ENCODE results near the gene TACC2. TPM values are rescaled to one million over a fixed set of nuclear protein-coding genes. Genes with fewer than 3 reads are reported as not detected.

Gene TACC2
- total RNA-seq, 6 experiments from 2014 or later: 16.2 to 21.1 (median 18.8) TPM

GRCh38 chr10:122116331-122116730 is 127.4 kb downstream of the TACC2 start:
- no peak for ATAC-seq
- no peaks in the 10 kb centered on the region for H3K9me3 ChIP-seq
- no peak overlapping the region for H3K27ac ChIP-seq
- peaks cover 0 to 11% (median 0%) of the 10 kb centered on the region in 4 donors for H3K4me1 ChIP-seq
- intact Hi-C loops (cut with DNase I): loop anchor here (10.0 kb wide), 1 partner anchor 62 kb away; no protein-coding TSS in a partner anchor
- no peaks in the 10 kb centered on the region for H3K27me3 ChIP-seq
- no peak for TF ChIP-seq CTCF (IDR thresholded peaks at IDR 0.05)
- no peak for TF ChIP-seq POLR2A (IDR thresholded peaks at IDR 0.05)
- no peak overlapping the region for H3K4me3 ChIP-seq
- H3K36me3 ChIP-seq: no peaks in the 10 kb centered on the region
- 80% methylated on average over 5 of the region's 5 CpGs for WGBS (ENCODE audit: insufficient coverage, low coverage, low lambda C conversion rate, missing lambda C conversion rate)
- DNase-seq: no peak

DNA sequence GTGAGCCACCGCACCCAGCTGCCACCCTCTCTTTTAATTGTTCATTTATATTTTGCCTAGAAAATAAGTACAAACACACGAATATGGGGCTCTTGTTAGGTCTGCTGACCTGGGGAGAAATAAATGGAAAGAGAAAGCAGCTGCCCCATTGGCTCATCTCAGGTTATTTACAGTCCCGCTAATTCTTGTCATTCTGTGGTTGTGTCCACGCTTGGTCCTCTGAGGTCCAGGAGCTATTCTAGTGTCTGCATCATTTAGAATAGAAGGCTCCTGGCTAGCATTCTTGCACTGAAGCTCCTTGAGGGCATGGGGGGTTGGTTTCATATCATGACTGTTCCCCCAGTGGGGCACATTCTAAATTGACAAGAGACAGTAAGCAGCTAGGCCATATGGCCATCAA is 128.5 kb downstream of the TACC2 start:
- intact Hi-C loops (cut with DNase I): loop anchor here (10.0 kb wide), 1 partner anchor 63 kb away; no protein-coding TSS in a partner anchor
- ATAC-seq (no peak), DNase-seq (no peak)
- Histone ChIP-seq H3K4me1 (peaks cover 0 to 5% (median 0%) of the 10 kb centered on the region in 4 donors), H3K36me3 (no peaks in the 10 kb centered on the region), H3K27me3 (no peaks in the 10 kb centered on the region), H3K4me3 (no peak overlapping the region), H3K9me3 (no peaks in the 10 kb centered on the region), H3K27ac (no peak overlapping the region)
- no peak for TF ChIP-seq CTCF (IDR thresholded peaks at IDR 0.05)
- no peak for TF ChIP-seq POLR2A (IDR thresholded peaks at IDR 0.05)
- 82% methylated on average over 3 of the region's 4 CpGs for WGBS (ENCODE audit: insufficient coverage, low coverage, low lambda C conversion rate, missing lambda C conversion rate)

- TF ChIP-seq CTCF (IDR thresholded peaks at IDR 0.05): no peak
- TF ChIP-seq POLR2A (IDR thresholded peaks at IDR 0.05): no peak
- 74% methylated on average over 9 of the region's 22 CpGs for WGBS (ENCODE audit: insufficient coverage, low coverage, low lambda C conversion rate, missing lambda C conversion rate)
- intact Hi-C loops (cut with DNase I): no loop called here
- Histone ChIP-seq H3K36me3 (no peaks in the 10 kb centered on the region), H3K27ac (no peak overlapping the region), H3K4me1 (no peaks in the 10 kb centered on the region), H3K4me3 (no peak overlapping the region), H3K9me3 (no peaks in the 10 kb centered on the region), H3K27me3 (no peaks in the 10 kb centered on the region)
- ATAC-seq: no peak
- no peak for DNase-seq
Measured at GRCh38 chr10:122120008-122120744, 131.2 kb downstream of the TACC2 start.

DNA sequence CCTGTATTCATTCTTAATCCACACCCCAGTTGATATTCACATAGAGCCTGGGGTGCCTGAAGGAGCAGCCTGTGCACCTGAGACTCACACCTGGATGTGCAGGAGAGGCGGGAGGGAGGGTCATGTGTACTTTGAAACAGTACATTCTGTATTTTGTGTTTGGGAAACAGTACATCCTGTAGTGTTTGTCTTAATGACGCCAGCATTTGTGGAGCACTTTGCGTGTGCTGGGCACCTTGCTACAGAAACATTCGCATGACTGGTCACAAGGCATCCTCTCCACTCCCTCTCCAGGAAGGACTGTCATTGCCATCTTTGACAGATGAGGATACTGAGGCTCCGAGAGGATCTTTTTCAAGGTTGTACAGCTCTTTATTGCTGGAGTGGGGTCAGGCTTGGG is 132.1 kb downstream of the TACC2 start:
- H3K9me3 ChIP-seq: no peaks in the 10 kb centered on the region
- intact Hi-C loops (cut with DNase I): no loop called here
- 49% methylated on average over 2 of the region's 5 CpGs for WGBS (ENCODE audit: insufficient coverage, low coverage, low lambda C conversion rate, missing lambda C conversion rate)
- H3K36me3 ChIP-seq: no peaks in the 10 kb centered on the region
- ATAC-seq (peak in 3 of 4 donors; percentile 36 to 58 (median 53)), DNase-seq (no peak)
- no peak for TF ChIP-seq POLR2A (IDR thresholded peaks at IDR 0.05)
- TF ChIP-seq CTCF (IDR thresholded peaks at IDR 0.05): no peak
- H3K27me3 ChIP-seq: no peaks in the 10 kb centered on the region
- H3K27ac ChIP-seq: peak overlapping the region in 1 of 3 donors; percentile 0
- no peaks in the 10 kb centered on the region for H3K4me1 ChIP-seq
- H3K4me3 ChIP-seq: no peak overlapping the region
